HepG2 (cell line): ENCODE data around the gene OSER1. TPM values are rescaled to one million over a fixed set of nuclear protein-coding genes. Genes with fewer than 3 reads are reported as not detected.
A peak's percentile ranks its signal among the peaks of the same experiment; 100 is the strongest.

ENCODE experiments used
- E2F2 ChIP-seq: sonication (generic); formaldehyde crosslinking; IDR thresholded peaks from 2 replicates; pipeline ENCODE4 v1.4.0; 2020; ENCODE audit warnings: missing genetic modification reagents, borderline replicate concordance
- FLYWCH1 ChIP-seq: sonication (generic); formaldehyde crosslinking; IDR thresholded peaks from 2 replicates; pipeline ENCODE4 v1.8.1; 2023; ENCODE audit warnings: mild to moderate bottlenecking, missing genetic modification reagents
- FOXA1 ChIP-seq, 2 experiments: fragments of 450-650 bp in 1 of 2; sonication (generic) in 1 of 2; formaldehyde crosslinking in 1 of 2; IDR thresholded peaks; 2 replicates each; pipeline versions ENCODE4 v1.4.0 to v1.6.1; 2016 to 2020; ENCODE audit warnings: missing genetic modification reagents in 1 of 2
- KDM3A ChIP-seq: IDR thresholded peaks from 2 replicates; pipeline ENCODE4 v1.6.1; 2018; ENCODE audit warnings: low read depth, missing compliant biosample characterization
- KDM6A ChIP-seq: IDR thresholded peaks from 2 replicates; pipeline ENCODE4 v1.6.1; 2016; ENCODE audit warnings: low read depth
- MED13 ChIP-seq: sonication (generic); formaldehyde crosslinking; IDR thresholded peaks from 2 replicates; pipeline ENCODE4 v1.5.0; 2020; ENCODE audit warnings: missing genetic modification reagents
- NFE2 ChIP-seq: sonication (generic); formaldehyde crosslinking; IDR thresholded peaks from 2 replicates; pipeline ENCODE4 v1.4.0; 2020; ENCODE audit warnings: missing genetic modification reagents
- NR2F2 ChIP-seq: IDR thresholded peaks from 2 replicates; pipeline ENCODE4 v1.6.1; 2012; ENCODE audit warnings: low read depth, inconsistent platforms, borderline replicate concordance
- POLR2A ChIP-seq, 2 experiments: IDR thresholded peaks; 2 replicates each; pipeline ENCODE4 v1.6.1; 2011; ENCODE audit warnings: low read depth in 2 of 2, low read length in 2 of 2, mild to moderate bottlenecking in 1 of 2, moderate library complexity in 1 of 2; ENCODE audit not compliant: insufficient read depth in 1 of 2
- POLR2G ChIP-seq: fragments of 200-400 bp; formaldehyde crosslinking; IDR thresholded peaks from 2 replicates; pipeline ENCODE4 v1.6.1; 2018; ENCODE audit warnings: mild to moderate bottlenecking, low read depth, low read length, moderate library complexity
- PRMT3 ChIP-seq: sonication (generic); formaldehyde crosslinking; IDR thresholded peaks from 2 replicates; pipeline ENCODE4 v1.8.1; 2022; ENCODE audit warnings: low read depth, mild to moderate bottlenecking, moderate library complexity, missing genetic modification reagents, borderline replicate concordance
- RELA ChIP-seq: sonication (generic); formaldehyde crosslinking; IDR thresholded peaks from 2 replicates; pipeline ENCODE4 v1.4.0; 2020; ENCODE audit warnings: missing genetic modification reagents
- ZNF282 ChIP-seq: fragments of 450-650 bp; IDR thresholded peaks from 2 replicates; pipeline ENCODE4 v1.6.1; 2018; ENCODE audit not compliant: partially characterized antibody
- ZNF496 ChIP-seq: sonication (generic); formaldehyde crosslinking; IDR thresholded peaks from 2 replicates; pipeline ENCODE4 v1.8.1; 2023; ENCODE audit warnings: mild to moderate bottlenecking, moderate library complexity, missing genetic modification reagents; ENCODE audit not compliant: insufficient replicate concordance
- ZNF563 ChIP-seq: sonication (generic); formaldehyde crosslinking; IDR thresholded peaks from 2 replicates; pipeline ENCODE4 v1.8.0; 2022; ENCODE audit warnings: mild to moderate bottlenecking, moderate library complexity, missing genetic modification reagents
- ZNF660 ChIP-seq: sonication (generic); formaldehyde crosslinking; IDR thresholded peaks from 2 replicates; pipeline ENCODE4 v1.5.1; 2020; ENCODE audit warnings: mild to moderate bottlenecking, low read depth, missing genetic modification reagents, borderline replicate concordance
- ZNF768 ChIP-seq: sonication (generic); formaldehyde crosslinking; IDR thresholded peaks from 2 replicates; pipeline ENCODE4 v1.4.0; 2020; ENCODE audit warnings: missing genetic modification reagents
- polyA plus RNA-seq, 8 experiments: library from polyadenylated mRNA; depleted of rRNA in 3 of 8; stranded (reverse) in 7 of 8; unstranded in 1 of 8; fragments of >200 nt; fragmentation: Illumina TruSeq in 4 of 8; extraction: Trizol in 4 of 8; gene quantifications; 2 replicates each; pipeline versions ENCODE4 v1.2.1 to v1.2.3, GENCODE V29; 2011 to 2016; ENCODE audit warnings: low read depth in 4 of 8, missing spikeins in 1 of 8, mixed read lengths in 1 of 8; ENCODE audit not compliant: insufficient read depth in 1 of 8
- total RNA-seq, 5 experiments: library from RNA; depleted of rRNA; stranded (reverse); fragments of >200 nt; fragmentation: Illumina TruSeq; extraction: Trizol; gene quantifications; 2 replicates each; pipeline ENCODE4 v1.2.3, GENCODE V29; 2016; ENCODE audit warnings: low read depth in 1 of 5
- TF ChIP-seq, protein P1 (sequence below): sonication (generic); formaldehyde crosslinking; IDR thresholded peaks from 2 replicates; pipeline ENCODE4 v1.5.0; 2020; ENCODE audit warnings: mild to moderate bottlenecking, missing genetic modification reagents
- TF ChIP-seq, protein P2 (sequence below): sonication (generic); formaldehyde crosslinking; IDR thresholded peaks from 2 replicates; pipeline ENCODE4 v1.4.0; 2020; ENCODE audit warnings: low read depth, mild to moderate bottlenecking, missing genetic modification reagents
- TF ChIP-seq, protein P3 (sequence below): sonication (generic); formaldehyde crosslinking; conservative IDR thresholded peaks from 2 replicates; pipeline ENCODE4 v1.4.0; 2020; ENCODE audit warnings: missing genetic modification reagents
- TF ChIP-seq, protein P4 (sequence below): sonication (generic); formaldehyde crosslinking; IDR thresholded peaks from 2 replicates; pipeline ENCODE4 v1.5.0; 2020; ENCODE audit warnings: missing genetic modification reagents

OSER1 gene
- total and polyA plus RNA-seq, 2 of the 13 experiments (the other 11 are each of a cell fraction or from before 2014, with no cell fraction given) = 71.2 to 71.5 TPM

- TF ChIP-seq, protein P1, sequence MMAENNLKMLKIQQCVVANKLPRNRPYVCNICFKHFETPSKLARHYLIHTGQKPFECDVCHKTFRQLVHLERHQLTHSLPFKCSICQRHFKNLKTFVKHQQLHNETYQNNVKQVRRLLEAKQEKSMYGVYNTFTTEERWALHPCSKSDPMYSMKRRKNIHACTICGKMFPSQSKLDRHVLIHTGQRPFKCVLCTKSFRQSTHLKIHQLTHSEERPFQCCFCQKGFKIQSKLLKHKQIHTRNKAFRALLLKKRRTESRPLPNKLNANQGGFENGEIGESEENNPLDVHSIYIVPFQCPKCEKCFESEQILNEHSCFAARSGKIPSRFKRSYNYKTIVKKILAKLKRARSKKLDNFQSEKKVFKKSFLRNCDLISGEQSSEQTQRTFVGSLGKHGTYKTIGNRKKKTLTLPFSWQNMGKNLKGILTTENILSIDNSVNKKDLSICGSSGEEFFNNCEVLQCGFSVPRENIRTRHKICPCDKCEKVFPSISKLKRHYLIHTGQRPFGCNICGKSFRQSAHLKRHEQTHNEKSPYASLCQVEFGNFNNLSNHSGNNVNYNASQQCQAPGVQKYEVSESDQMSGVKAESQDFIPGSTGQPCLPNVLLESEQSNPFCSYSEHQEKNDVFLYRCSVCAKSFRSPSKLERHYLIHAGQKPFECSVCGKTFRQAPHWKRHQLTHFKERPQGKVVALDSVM (CRISPR knock-in tag) = 0 out of 2 replicates have a peak, but pooled peaks have one; percentile 42
- peak; percentile 96 for TF ChIP-seq MED13 (CRISPR knock-in tag)
- TF ChIP-seq ZNF282 = no peak
- no peak for TF ChIP-seq POLR2G
- TF ChIP-seq, protein P2, sequence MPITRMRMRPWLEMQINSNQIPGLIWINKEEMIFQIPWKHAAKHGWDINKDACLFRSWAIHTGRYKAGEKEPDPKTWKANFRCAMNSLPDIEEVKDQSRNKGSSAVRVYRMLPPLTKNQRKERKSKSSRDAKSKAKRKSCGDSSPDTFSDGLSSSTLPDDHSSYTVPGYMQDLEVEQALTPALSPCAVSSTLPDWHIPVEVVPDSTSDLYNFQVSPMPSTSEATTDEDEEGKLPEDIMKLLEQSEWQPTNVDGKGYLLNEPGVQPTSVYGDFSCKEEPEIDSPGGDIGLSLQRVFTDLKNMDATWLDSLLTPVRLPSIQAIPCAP (CRISPR knock-in tag) = peak; percentile 86; the same call in 1 of the 2 replicates
- TF ChIP-seq NR2F2 = no peak
- TF ChIP-seq POLR2A (IDR thresholded peaks at IDR 0.05; ENCODE audit: insufficient read depth in 1 of 2, low read depth in 2 of 2, low read length in 2 of 2) = no peak
- TF ChIP-seq KDM3A (CRISPR knock-in tag) = peak; percentile 95; the same call in 1 of the 2 replicates
- TF ChIP-seq FLYWCH1 (CRISPR knock-in tag) = peak; percentile 86; the same call in 1 of the 2 replicates
- TF ChIP-seq ZNF660 = peak; percentile 96; the same call in 1 of the 2 replicates
- 0 out of 2 replicates have a peak, but pooled peaks have one; percentile 68 for TF ChIP-seq NFE2 (CRISPR knock-in tag)
- TF ChIP-seq ZNF496 (CRISPR knock-in tag) = no peak
- TF ChIP-seq, protein P3, sequence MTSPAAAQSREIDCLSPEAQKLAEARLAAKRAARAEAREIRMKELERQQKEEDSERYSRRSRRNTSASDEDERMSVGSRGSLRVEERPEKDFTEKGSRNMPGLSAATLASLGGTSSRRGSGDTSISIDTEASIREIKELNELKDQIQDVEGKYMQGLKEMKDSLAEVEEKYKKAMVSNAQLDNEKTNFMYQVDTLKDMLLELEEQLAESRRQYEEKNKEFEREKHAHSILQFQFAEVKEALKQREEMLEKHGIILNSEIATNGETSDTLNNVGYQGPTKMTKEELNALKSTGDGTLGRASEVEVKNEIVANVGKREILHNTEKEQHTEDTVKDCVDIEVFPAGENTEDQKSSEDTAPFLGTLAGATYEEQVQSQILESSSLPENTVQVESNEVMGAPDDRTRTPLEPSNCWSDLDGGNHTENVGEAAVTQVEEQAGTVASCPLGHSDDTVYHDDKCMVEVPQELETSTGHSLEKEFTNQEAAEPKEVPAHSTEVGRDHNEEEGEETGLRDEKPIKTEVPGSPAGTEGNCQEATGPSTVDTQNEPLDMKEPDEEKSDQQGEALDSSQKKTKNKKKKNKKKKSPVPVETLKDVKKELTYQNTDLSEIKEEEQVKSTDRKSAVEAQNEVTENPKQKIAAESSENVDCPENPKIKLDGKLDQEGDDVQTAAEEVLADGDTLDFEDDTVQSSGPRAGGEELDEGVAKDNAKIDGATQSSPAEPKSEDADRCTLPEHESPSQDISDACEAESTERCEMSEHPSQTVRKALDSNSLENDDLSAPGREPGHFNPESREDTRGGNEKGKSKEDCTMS (CRISPR knock-in tag) = peak; percentile 97
- no peak for TF ChIP-seq FOXA1 (IDR thresholded peaks at IDR 0.05)
- TF ChIP-seq FOXA1 (CRISPR knock-in tag; IDR thresholded peaks at IDR 0.05) = no peak
- peak; percentile 98; the same call in 1 of the 2 replicates for TF ChIP-seq E2F2 (CRISPR knock-in tag)
- TF ChIP-seq ZNF563 (CRISPR knock-in tag) = peak; percentile 98
- TF ChIP-seq, protein P4, sequence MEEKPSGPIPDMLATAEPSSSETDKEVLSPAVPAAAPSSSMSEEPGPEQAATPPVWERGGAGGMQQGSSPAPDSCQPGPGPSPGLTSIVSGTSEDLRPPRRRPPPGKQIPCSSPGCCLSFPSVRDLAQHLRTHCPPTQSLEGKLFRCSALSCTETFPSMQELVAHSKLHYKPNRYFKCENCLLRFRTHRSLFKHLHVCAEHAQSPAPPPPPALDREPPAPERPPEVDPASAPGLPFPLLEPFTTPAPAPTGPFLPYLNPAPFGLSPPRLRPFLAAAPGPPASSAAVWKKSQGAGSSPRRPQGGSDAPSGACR (CRISPR knock-in tag) = 0 out of 2 replicates have a peak, but pooled peaks have one; percentile 75
- peak; percentile 92 for TF ChIP-seq ZNF768
- peak; percentile 91 for TF ChIP-seq RELA (CRISPR knock-in tag)
- TF ChIP-seq PRMT3 (CRISPR knock-in tag) = peak; percentile 99
- no peak for TF ChIP-seq KDM6A
Measured at GRCh38 chr20:44247586-44248409, 37.2 kb upstream of the OSER1 start (continued).
